Stimulated activated CD4-positive, alpha-beta T cell treated with anti-CD3 and anti-CD28 coated beads, Interleukin-1b, Interleukin-23, amount 100 ng/mL, for 1 hour (primary cell): Measurements from ENCODE around the gene ARL8A.
"Not testable (repeated sequence)": the region's sequence is repeated elsewhere in the genome, so short reads cannot be mapped to it uniquely, and the experiment has no call there.

Source experiments
- DNase-seq, 2 donors: peaks; one replicate each; pipeline ENCODE4 v3.0.0-alpha.2; 2020; ENCODE audit warnings: low read depth in 2 of 2

Gene ARL8A

GRCh38 chr1:202173993-202174392 lies 29.5 kb upstream of the ARL8A start:
- no peak for DNase-seq

DNA sequence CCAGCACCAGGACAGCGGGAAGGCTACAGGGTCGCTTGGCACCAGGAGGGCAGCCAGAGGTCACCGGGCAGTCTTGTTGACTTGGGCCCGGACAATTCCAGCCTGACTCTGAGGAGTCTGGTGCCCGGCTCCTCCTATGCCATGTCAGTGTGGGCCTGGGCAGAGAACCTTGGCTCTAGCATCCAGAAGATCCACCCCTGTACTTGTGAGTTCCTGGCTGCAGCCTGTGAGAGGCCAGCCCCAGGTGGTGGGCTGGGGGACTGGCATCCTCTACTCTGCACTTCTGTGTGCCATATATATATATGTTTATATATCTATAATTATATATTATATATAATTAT lies 27.4 kb upstream of the ARL8A start:
- no peak for DNase-seq

DNA sequence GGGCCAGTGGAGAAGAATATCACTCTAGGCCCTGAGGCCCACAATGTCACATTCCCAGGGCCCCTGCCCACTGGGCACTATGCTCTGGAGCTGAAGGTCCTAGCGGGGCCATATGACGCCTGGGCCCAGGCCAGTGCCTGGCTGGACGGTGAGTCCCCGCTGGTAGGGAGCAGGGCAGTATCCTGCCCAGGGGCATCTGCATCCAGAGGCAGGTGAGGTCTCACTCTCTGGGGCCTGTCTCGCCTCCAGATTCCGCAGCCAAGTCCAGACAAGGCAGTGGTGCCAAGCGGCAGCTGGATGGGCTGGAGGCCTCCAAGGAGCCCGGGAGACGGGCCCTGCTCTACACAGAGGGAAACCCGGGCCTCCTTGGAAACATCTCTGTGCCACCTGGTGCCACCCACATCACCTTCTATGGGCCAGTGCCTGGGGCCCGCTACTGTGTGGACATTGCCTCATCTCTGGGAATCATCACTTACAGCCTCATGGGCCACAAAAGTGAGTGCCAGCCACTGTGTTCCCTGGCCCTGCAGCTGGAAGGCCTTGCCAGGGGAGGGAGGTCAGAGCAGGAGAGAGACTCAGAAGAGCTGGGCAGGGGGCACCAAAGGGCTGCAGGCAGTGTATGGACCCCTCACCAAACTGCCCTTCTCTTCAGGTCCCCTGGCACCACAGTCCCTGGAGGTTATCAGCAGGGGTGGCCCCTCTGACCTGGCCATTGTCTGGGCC lies 26.9 kb upstream of the ARL8A start:
- DNase-seq = no peak

GRCh38 chr1:202170726-202171125 lies 26.2 kb upstream of the ARL8A start:
- DNase-seq = no peak

DNA sequence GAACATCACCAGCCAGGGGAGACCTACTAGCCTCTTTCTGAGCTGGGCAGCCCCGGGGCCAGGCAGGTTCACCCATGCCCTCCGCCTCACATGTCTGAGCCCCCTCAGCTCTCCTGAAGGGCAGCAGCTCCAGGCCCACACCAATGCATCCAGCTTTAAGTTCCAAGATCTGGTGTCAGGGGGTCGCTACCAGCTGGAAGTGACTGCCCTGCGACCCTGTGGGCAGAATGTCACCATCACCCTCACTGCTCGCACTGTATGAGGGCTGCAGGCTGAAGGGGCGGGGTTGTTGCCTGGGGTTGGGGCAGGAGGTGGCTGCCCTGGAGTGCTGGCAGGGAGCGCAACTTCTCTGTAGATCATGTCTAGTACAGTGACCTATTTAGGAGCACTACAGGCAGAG lies 24.3 kb upstream of the ARL8A start:
- no peak for DNase-seq

GRCh38 chr1:202167708-202168415 lies 23.3 kb upstream of the ARL8A start:
- DNase-seq = no peak

GRCh38 chr1:202167054-202167453 lies 22.5 kb upstream of the ARL8A start:
- not testable (repeated sequence) for DNase-seq

GRCh38 chr1:202165942-202166843 lies 21.7 kb upstream of the ARL8A start:
- no peak for DNase-seq

GRCh38 chr1:202165267-202165941 lies 20.9 kb upstream of the ARL8A start:
- DNase-seq = peak in 1 of 2 donors; percentile 18

DNA sequence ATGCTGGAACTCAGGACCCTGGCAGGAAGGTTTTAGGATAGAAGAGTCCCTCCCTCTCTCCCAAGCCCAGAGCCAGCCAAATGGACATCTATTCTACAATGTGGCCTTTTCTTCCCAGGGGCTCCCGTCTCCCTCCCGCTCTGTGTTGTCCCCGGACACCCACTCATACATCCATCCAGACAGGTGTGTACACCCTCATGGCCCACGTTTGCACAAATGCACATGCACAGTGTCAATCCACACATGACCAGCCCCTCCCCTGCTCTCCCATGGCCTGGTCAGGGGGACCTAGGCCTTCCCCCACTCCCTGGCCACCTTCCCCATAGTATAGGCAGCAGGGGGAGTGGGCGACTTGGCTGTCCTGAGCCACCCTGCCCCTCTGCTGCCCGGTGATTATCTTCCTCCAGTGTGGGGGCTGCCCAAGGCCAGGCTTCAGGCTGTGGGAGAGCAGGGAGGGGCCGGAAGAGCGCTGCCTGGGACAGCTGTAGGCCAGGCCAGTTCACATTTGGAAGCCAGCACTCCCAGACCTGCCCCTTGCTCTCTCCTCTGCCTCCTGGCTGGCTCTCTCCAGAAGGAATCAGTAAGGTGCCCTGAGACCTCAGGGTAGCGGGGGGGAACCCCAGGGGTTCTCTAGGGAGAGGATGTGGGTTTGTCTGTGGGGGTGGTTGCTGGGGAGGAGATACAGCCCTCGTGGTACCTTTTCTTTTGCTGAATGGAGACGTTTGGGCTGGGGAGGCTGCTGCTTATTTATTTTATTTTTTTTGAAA lies 19.9 kb upstream of the ARL8A start:
- DNase-seq = peak in 1 of 2 donors; percentile 47

DNA sequence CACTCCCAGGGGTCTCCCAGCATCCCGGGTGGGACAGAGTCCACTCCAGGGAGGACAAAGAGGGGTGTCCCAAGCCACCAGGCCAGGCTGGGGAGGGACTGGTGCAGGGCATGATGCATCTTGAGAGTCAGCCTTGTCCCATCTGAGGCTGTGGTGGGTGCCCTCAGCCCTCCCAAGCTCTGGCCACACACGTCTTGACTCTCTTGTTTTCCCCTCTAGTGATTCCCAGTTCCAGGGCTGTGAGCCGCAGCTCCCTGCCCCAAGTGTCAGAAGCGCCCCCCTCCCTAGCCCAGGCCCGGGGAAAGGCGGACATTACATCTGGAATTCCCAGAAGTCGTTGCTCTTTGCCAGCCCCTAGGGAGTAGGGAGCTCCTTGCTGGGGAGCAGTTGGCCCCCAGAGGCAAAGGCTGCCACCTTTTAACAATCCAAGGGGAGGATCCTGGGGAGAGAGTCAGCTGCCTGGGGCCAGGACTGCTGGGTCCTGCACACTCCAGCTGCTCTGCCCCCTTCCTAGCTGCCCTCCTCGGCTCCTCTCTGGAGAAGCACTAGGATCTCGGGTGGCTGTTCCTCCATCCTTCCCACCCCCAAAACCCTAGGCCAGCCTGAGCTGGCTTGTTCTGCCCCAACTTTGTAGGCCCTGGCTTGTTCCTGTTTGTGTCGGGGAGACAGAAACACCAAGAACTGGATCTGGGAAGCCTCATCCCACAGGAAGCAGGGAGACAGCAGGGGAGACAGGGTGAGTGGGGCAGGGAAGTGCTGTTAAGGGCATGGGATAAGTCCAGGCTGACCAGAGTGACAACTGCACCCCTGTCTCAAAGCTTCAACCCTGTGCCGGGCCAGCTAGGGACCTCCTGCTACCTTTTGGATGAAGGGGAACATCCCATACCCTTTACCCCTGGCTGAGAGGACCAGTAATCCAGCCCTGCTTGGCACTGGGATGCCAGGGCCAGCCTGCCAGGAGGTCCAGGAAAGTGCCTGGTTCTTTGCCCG lies 19.0 kb upstream of the ARL8A start:
- DNase-seq = no peak

DNA sequence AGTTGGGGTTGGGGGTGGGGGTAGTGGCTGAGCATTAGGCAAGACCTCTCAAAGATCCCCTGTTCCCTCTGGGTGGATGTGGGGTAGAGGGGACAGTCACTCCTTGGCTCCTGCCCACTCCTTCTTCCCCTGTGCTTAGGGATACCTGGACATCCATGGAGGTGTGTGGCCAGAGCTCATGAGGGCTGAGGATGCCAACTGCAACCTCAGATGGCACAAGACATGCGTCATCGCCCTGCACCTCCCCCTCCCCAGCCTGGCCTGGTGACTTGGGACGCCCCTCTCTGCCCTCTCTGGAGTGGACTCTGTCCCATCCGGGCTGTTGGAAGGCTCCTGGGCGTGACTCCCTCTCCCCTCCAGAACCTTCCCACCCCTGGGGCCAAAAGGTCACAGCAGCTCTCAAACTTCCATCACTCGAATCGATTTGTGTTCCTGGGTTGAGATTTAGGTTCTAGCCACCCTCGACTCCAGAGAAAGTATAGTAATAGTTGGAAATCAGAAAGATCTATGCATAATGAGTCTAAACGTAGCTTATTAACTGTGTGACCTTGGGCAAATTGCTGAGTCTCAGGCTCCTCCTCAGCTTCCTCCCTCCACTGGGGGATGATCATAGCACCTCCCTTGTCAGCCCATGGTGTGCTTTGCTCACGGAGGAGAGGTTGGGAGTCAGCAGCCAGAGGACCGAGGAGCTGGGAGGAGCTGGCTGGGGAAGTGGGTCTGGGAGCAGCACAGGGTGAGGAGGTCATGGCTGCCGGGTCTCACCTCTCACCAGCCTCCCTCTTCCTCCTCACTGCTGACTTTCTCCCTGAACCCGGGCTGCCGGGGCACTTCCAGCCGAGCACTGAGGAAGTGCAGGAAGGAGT lies 18.1 kb upstream of the ARL8A start:
- no peak for DNase-seq

DNA sequence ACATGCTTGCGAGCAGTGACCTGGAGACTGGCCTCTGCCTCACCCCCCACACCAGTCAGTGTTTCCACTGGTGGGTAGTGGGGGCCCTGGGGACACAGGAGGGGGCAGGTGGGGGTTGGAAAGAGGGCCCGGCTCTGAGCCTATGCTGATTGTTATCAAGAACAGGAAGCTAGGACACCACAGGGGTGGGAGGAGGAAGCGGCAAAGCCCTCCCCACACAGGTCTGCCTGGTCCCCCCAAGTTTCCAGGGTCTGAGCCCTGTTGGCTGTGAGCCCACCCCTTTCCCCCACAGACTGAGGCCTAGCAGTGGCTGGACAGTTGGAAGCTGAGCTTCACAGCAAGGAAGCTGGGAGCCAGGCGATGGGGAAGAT lies 17.5 kb upstream of the ARL8A start:
- DNase-seq = peak in 1 of 2 donors; percentile 16

- DNase-seq = no peak
Observed at GRCh38 chr1:202161151-202162046, 16.9 kb upstream of the ARL8A start.

DNA sequence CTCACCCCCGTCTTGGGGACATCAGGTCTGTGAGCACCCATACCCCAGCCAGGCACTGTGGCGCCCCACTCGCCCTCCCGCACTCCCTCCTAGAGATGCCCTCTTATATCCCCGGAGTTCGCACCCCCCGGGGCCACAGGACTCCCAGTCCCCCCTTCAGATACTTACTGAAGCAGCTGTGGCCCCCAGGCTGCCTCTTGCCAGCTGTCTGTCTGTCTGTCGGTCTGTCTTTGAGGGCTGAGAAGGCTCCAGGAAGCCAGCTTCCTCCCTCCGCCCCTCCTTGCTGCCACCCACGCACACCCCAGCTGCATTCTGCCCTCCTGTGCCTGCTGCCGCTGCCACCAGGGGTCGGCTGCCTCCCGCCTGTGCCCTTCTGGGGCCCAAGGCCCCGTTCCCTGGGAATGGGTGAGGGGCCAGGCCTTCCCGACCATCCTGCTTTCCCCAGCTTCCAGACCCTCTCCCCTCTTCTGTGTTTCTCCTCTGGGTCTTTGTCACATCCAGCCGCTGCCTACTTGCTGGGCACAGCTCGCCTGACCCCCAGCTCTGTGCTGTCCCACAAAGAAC lies 15.9 kb upstream of the ARL8A start, which contains the start of gene PTPN7:
PTPN7 (minus strand) TSS at position 226 of the 564 bp plus-strand sequence. CDS start 1,200 bp downstream, outside the sequence.
- DNase-seq = peak; percentile 67 to 80

- peak in 1 of 2 donors; percentile 45 for DNase-seq
Observed at GRCh38 chr1:202159534-202160371, 15.2 kb upstream of the ARL8A start.
